ENCODE results near the gene SGK2. TPM values are rescaled to one million over a fixed set of nuclear protein-coding genes. Genes with fewer than 3 reads are reported as not detected.
"Not testable (repeated sequence)": the region's sequence is repeated elsewhere in the genome, so short reads cannot be mapped to it uniquely, and the experiment has no call there.

SGK2 gene
- polyA plus RNA-seq, 1 donor = 0.90 TPM

- DNase-seq = no peak
Measured at GRCh38 chr20:43603124-43603523, 44.3 kb downstream of the SGK2 start.

GRCh38 chr20:43605715-43606114, 46.9 kb downstream of the SGK2 start:
- DNase-seq = no peak

- not testable (repeated sequence) for DNase-seq
Measured at GRCh38 chr20:43607278-43607677, 48.5 kb downstream of the SGK2 start.

- DNase-seq = no peak
Measured at GRCh38 chr20:43631598-43631997, 72.8 kb downstream of the SGK2 start.

Other genes starting within 250 kb of the SGK2 start
- 166 TPM for gene SRSF6, start 101.1 kb upstream of the SGK2 start, polyA plus RNA-seq (ENCODE audit: insufficient read length)
- 9.9 TPM for gene L3MBTL1, start 51.3 kb upstream of the SGK2 start, polyA plus RNA-seq (ENCODE audit: insufficient read length)
- gene IFT52, start 31.9 kb downstream of the SGK2 start, polyA plus RNA-seq (ENCODE audit: insufficient read length) = 21.8 TPM
- gene MYBL2, start 108.1 kb downstream of the SGK2 start, polyA plus RNA-seq (ENCODE audit: insufficient read length) = 12.8 TPM
- gene GTSF1L, start 168.0 kb downstream of the SGK2 start, polyA plus RNA-seq (ENCODE audit: insufficient read length) = not detected

All from hindlimb muscle (tissue), 1 donor.